DMS114 treated with DMSO at 0.1 percent for 48 hours (cell line): ENCODE measurements around the gene CHST11.

ENCODE experiments used
- DNase-seq: peaks from one replicate; lab custom pipeline; 2025; ENCODE audit not compliant: unreplicated experiment; lab: John Stamatoyannopoulos, UW

CHST11 gene

GRCh38 chr12:104427547-104427938 lies 29.2 kb upstream of the CHST11 start:
- no peak for DNase-seq

GRCh38 chr12:104433061-104433460 lies 23.7 kb upstream of the CHST11 start:
- DNase-seq: no peak

GRCh38 chr12:104434129-104434528 lies 22.6 kb upstream of the CHST11 start:
- DNase-seq: no peak

- DNase-seq: no peak
Measured at GRCh38 chr12:104435175-104435574, 21.6 kb upstream of the CHST11 start.

GRCh38 chr12:104435765-104436164 lies 21.0 kb upstream of the CHST11 start:
- DNase-seq: no peak

GRCh38 chr12:104436790-104437189 lies 20.0 kb upstream of the CHST11 start:
- no peak for DNase-seq

- DNase-seq: no peak
Measured at GRCh38 chr12:104438134-104438533, 18.6 kb upstream of the CHST11 start.

GRCh38 chr12:104439137-104439536 lies 17.6 kb upstream of the CHST11 start:
- no peak for DNase-seq

- DNase-seq: no peak
Measured at GRCh38 chr12:104443008-104443407, 13.7 kb upstream of the CHST11 start.

- no peak for DNase-seq
Measured at GRCh38 chr12:104446646-104447421, 9.9 kb upstream of the CHST11 start.

GRCh38 chr12:104448031-104448430 lies 8.7 kb upstream of the CHST11 start:
- DNase-seq: no peak

- no peak for DNase-seq
Measured at GRCh38 chr12:104448451-104448850, 8.3 kb upstream of the CHST11 start.

GRCh38 chr12:104450700-104451099 lies 6.0 kb upstream of the CHST11 start:
- no peak for DNase-seq

- no peak for DNase-seq
Measured at GRCh38 chr12:104452087-104452486, 4.7 kb upstream of the CHST11 start.

- no peak for DNase-seq
Measured at GRCh38 chr12:104453133-104453532, 3.6 kb upstream of the CHST11 start.

GRCh38 chr12:104454997-104455396 lies 1.8 kb upstream of the CHST11 start:
- no peak for DNase-seq

- no peak for DNase-seq
Measured at GRCh38 chr12:104455578-104456416, 951 bp upstream of the CHST11 start.

- peak; percentile 40 for DNase-seq
Measured at GRCh38 chr12:104456950-104457745, 400 bp downstream of the CHST11 start.

- DNase-seq: no peak
Measured at GRCh38 chr12:104457746-104458693, 1.3 kb downstream of the CHST11 start.

GRCh38 chr12:104458694-104459367 lies 2.1 kb downstream of the CHST11 start:
- no peak for DNase-seq
